ENCODE results near the gene SPEG. TPM values are rescaled to one million over a fixed set of nuclear protein-coding genes. Genes with fewer than 3 reads are reported as not detected.

Gene SPEG
- total RNA-seq, 1 experiment from 2014 or later: 30.7 TPM

DNA sequence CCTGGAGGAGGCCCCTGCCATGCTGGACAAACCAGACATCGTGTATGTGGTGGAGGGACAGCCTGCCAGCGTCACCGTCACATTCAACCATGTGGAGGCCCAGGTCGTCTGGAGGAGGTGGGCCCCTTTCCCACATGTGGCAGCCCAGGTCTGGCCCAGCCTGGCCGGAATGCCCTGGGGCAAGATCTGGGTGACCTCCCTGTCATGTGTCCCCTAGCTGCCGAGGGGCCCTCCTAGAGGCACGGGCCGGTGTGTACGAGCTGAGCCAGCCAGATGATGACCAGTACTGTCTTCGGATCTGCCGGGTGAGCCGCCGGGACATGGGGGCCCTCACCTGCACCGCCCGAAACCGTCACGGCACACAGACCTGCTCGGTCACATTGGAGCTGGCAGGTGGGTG lies 38.9 kb downstream of the SPEG start:
- POLR2A ChIA-PET (ENCODE audit: unreplicated experiment): no interaction called here

DNA sequence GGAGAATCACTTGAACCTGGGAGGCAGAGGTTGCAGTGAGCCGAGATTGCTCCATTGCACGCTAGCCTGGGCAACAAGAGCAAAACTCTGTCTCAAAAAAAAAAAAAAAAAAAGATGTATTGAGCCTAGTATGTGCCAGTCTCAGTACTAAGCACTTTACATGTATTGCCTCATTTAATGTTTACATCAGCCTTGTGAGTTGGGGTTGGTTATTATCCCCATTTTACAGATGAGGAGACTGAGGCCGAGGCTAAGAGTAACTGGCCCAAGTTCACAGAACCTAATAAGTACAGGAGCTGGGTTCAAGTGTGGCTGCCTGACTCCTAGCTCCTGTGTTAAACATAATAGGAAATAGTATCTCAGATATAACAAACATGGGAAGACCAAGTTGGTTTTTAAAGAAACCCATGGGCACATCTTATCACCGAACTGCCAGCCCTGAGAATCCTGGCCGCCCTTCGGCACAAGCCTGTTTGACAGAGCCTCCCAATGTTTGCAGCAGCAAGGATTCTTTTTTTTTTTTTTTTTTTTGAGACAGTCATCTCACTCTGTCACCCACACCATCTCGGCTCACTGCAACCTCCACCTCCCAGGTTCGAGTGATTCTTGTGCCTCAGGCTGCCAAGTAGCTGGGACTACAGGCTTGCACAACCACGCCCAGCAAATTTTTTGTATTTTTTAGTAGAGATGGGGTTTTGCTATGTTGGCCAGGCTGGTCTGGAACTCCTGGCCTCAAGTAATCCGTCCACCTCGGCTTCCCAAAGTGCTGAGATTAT lies 39.8 kb downstream of the SPEG start:
- no peaks in the 10 kb centered on the region for H3K36me3 ChIP-seq (ENCODE audit: low read depth, low read length)
- TF ChIP-seq, protein P1, sequence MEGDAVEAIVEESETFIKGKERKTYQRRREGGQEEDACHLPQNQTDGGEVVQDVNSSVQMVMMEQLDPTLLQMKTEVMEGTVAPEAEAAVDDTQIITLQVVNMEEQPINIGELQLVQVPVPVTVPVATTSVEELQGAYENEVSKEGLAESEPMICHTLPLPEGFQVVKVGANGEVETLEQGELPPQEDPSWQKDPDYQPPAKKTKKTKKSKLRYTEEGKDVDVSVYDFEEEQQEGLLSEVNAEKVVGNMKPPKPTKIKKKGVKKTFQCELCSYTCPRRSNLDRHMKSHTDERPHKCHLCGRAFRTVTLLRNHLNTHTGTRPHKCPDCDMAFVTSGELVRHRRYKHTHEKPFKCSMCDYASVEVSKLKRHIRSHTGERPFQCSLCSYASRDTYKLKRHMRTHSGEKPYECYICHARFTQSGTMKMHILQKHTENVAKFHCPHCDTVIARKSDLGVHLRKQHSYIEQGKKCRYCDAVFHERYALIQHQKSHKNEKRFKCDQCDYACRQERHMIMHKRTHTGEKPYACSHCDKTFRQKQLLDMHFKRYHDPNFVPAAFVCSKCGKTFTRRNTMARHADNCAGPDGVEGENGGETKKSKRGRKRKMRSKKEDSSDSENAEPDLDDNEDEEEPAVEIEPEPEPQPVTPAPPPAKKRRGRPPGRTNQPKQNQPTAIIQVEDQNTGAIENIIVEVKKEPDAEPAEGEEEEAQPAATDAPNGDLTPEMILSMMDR (conservative IDR thresholded peaks at IDR 0.05; ENCODE audit: low read depth, low read length): no peak
- TF ChIP-seq EZH2 (IDR thresholded peaks at IDR 0.05; ENCODE audit: low read length, unreplicated experiment) (no peak), EZH2phosphoT487 (IDR thresholded peaks at IDR 0.05; ENCODE audit: borderline replicate concordance, low read length) (no peak)
- no peaks in the 10 kb centered on the region for H3F3A ChIP-seq (ENCODE audit: low read length, unreplicated experiment)
- DNase-seq: no peak
- intact Hi-C loops (cut with micrococcal nuclease): no loop called here
- no peak overlapping the region for H3K4me2 ChIP-seq (ENCODE audit: low read length)
- H3K79me2 ChIP-seq (ENCODE audit: low read length): no peaks in the 10 kb centered on the region
- ChIA-PET POLR2A (ENCODE audit: unreplicated experiment) (interaction anchor here (0.5 kb wide), 1 partner anchor 123 kb away, joined by 3 read pairs; no protein-coding TSS in a partner anchor), CTCF (interaction anchor here (1.1 kb wide), 1 partner anchor 72 kb away, joined by 5 read pairs; no protein-coding TSS in a partner anchor)
- no peaks in the 10 kb centered on the region for H3K9me2 ChIP-seq (replicated peaks; ENCODE audit: low read length)
- H4K20me1 ChIP-seq (ENCODE audit: low read length): no peaks in the 10 kb centered on the region
- H3K9me3 ChIP-seq (ENCODE audit: low read length): no peaks in the 10 kb centered on the region
- H3K4me1 ChIP-seq (ENCODE audit: insufficient read depth, low read length): peaks cover 5% of the 10 kb centered on the region; the same call in 1 of the 2 replicates
- ATAC-seq: no peak
- no peak overlapping the region for H3K4me3 ChIP-seq (ENCODE audit: low read length)
- no peak overlapping the region for H3K9ac ChIP-seq (ENCODE audit: low read length)
- H2AFZ ChIP-seq (ENCODE audit: low read length): no peak overlapping the region
- BruUV-seq (replicated peaks): TSS peak; percentile 21
- H3K27ac ChIP-seq (ENCODE audit: low read length): no peak overlapping the region
- no peaks in the 10 kb centered on the region for H3K27me3 ChIP-seq (ENCODE audit: low read length)

More for the DNA sequence above, 38.9 kb downstream of the SPEG start:
- H3K36me3 ChIP-seq (ENCODE audit: low read depth, low read length): no peaks in the 10 kb centered on the region
- H3K9me3 ChIP-seq (ENCODE audit: low read length): no peaks in the 10 kb centered on the region
- H3K27me3 ChIP-seq (ENCODE audit: low read length): no peaks in the 10 kb centered on the region
- no TSS peak for BruUV-seq (replicated peaks)
- no peaks in the 10 kb centered on the region for H3K9me2 ChIP-seq (replicated peaks; ENCODE audit: low read length)
- no peak overlapping the region for H3K4me2 ChIP-seq (ENCODE audit: low read length)
- H3K79me2 ChIP-seq (ENCODE audit: low read length): no peaks in the 10 kb centered on the region
- intact Hi-C loops (cut with micrococcal nuclease): no loop called here
- H2AFZ ChIP-seq (ENCODE audit: low read length): no peak overlapping the region
- H4K20me1 ChIP-seq (ENCODE audit: low read length): no peaks in the 10 kb centered on the region
- H3K27ac ChIP-seq (ENCODE audit: low read length): no peak overlapping the region
- TF ChIP-seq, protein P1 (conservative IDR thresholded peaks at IDR 0.05; ENCODE audit: low read depth, low read length): no peak
- TF ChIP-seq EZH2 (IDR thresholded peaks at IDR 0.05; ENCODE audit: low read length, unreplicated experiment): no peak
- TF ChIP-seq EZH2phosphoT487 (IDR thresholded peaks at IDR 0.05; ENCODE audit: borderline replicate concordance, low read length): no peak
- CTCF ChIA-PET: no interaction called here
- no peaks in the 10 kb centered on the region for H3F3A ChIP-seq (ENCODE audit: low read length, unreplicated experiment)
- H3K4me1 ChIP-seq (ENCODE audit: insufficient read depth, low read length): peaks cover 9% of the 10 kb centered on the region; the same call in 1 of the 2 replicates
- DNase-seq (no peak), ATAC-seq (no peak)
- no peak overlapping the region for H3K9ac ChIP-seq (ENCODE audit: low read length)
- no peak overlapping the region for H3K4me3 ChIP-seq (ENCODE audit: low read length)

DNA sequence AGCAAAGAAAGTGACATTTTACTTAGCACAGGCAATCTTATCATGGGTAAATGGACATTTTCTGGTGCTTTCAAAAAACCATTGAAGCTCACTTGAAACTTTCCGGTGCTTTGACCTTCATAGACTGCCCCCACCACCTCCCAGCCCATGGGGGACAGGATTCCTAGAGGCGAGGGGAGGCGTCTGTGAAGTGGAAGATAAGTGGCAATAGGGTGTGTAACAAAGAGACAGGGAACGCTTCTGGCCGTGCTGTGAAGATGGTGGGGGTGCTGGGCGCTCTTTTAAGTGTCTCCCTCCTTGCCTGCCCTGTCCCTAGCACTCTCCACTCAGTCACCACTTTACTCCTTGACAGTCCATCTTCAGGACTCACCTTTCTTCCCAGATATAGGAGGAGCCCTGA lies 40.6 kb downstream of the SPEG start:
- intact Hi-C loops (cut with micrococcal nuclease): no loop called here
- H3K4me1 ChIP-seq (ENCODE audit: insufficient read depth, low read length): 0 out of 2 replicates have a peak, but pooled peaks cover 4% of the 10 kb centered on the region
- POLR2A ChIA-PET (ENCODE audit: unreplicated experiment): no interaction called here
- no peaks in the 10 kb centered on the region for H4K20me1 ChIP-seq (ENCODE audit: low read length)
- no peaks in the 10 kb centered on the region for H3K9me2 ChIP-seq (replicated peaks; ENCODE audit: low read length)
- BruUV-seq (replicated peaks): no TSS peak
- TF ChIP-seq EZH2 (IDR thresholded peaks at IDR 0.05; ENCODE audit: low read length, unreplicated experiment) (no peak), EZH2phosphoT487 (IDR thresholded peaks at IDR 0.05; ENCODE audit: borderline replicate concordance, low read length) (no peak)
- TF ChIP-seq, protein P1 (conservative IDR thresholded peaks at IDR 0.05; ENCODE audit: low read depth, low read length): no peak
- no peaks in the 10 kb centered on the region for H3K27me3 ChIP-seq (ENCODE audit: low read length)
- no peak overlapping the region for H2AFZ ChIP-seq (ENCODE audit: low read length)
- no peaks in the 10 kb centered on the region for H3F3A ChIP-seq (ENCODE audit: low read length, unreplicated experiment)
- H3K4me3 ChIP-seq (ENCODE audit: low read length): no peak overlapping the region
- H3K36me3 ChIP-seq (ENCODE audit: low read depth, low read length): no peaks in the 10 kb centered on the region
- H3K9me3 ChIP-seq (ENCODE audit: low read length): no peaks in the 10 kb centered on the region
- CTCF ChIA-PET: no interaction called here
- no peak for ATAC-seq
- H3K27ac ChIP-seq (ENCODE audit: low read length): no peak overlapping the region
- DNase-seq: no peak
- no peak overlapping the region for H3K4me2 ChIP-seq (ENCODE audit: low read length)
- H3K9ac ChIP-seq (ENCODE audit: low read length): no peak overlapping the region
- H3K79me2 ChIP-seq (ENCODE audit: low read length): no peaks in the 10 kb centered on the region

Data from PC-3 (cell line).